GM21390 (cell line): ENCODE data around the gene THADA.

Source experiments
- ATAC-seq: cut with Tn5 transposase; IDR thresholded peaks from one replicate; pipeline ENCODE4 v1.9.1; 2021; ENCODE audit not compliant: unreplicated experiment

THADA gene

GRCh38 chr2:43469713-43470112 is 126.1 kb downstream of the THADA start:
- ATAC-seq = no peak

- ATAC-seq = no peak
These were observed 126.7 kb downstream of the THADA start for GRCh38 chr2:43469094-43469493.

GRCh38 chr2:43467891-43468290 is 127.9 kb downstream of the THADA start:
- no peak for ATAC-seq

GRCh38 chr2:43465234-43465633 is 130.6 kb downstream of the THADA start:
- ATAC-seq = no peak

- ATAC-seq = no peak
These were observed 131.2 kb downstream of the THADA start for GRCh38 chr2:43464590-43464989.

- ATAC-seq = no peak
These were observed 132.8 kb downstream of the THADA start for GRCh38 chr2:43462866-43463641.

GRCh38 chr2:43461453-43462073 is 134.3 kb downstream of the THADA start:
- ATAC-seq = peak; percentile 97

- ATAC-seq = no peak
These were observed 135.1 kb downstream of the THADA start for GRCh38 chr2:43460611-43461365.

- no peak for ATAC-seq
These were observed 135.7 kb downstream of the THADA start for GRCh38 chr2:43460174-43460546.

- ATAC-seq = no peak
These were observed 136.2 kb downstream of the THADA start for GRCh38 chr2:43459446-43460173.

GRCh38 chr2:43458014-43458628 is 137.7 kb downstream of the THADA start:
- ATAC-seq = no peak

GRCh38 chr2:43455731-43456642 is 139.9 kb downstream of the THADA start:
- no peak for ATAC-seq

GRCh38 chr2:43455296-43455695 is 140.5 kb downstream of the THADA start:
- no peak for ATAC-seq

- ATAC-seq = no peak
These were observed 141.0 kb downstream of the THADA start for GRCh38 chr2:43454791-43455190.

GRCh38 chr2:43453179-43454170 is 142.4 kb downstream of the THADA start:
- no peak for ATAC-seq

GRCh38 chr2:43452318-43452731 is 143.5 kb downstream of the THADA start:
- no peak for ATAC-seq

GRCh38 chr2:43450617-43451016 is 145.2 kb downstream of the THADA start:
- no peak for ATAC-seq

GRCh38 chr2:43448822-43449110 is 147.1 kb downstream of the THADA start:
- ATAC-seq = no peak
